GM12878 (cell line): Measurements from ENCODE around the gene TRIM40. TPM values are rescaled to one million over a fixed set of nuclear protein-coding genes. Genes with fewer than 3 reads are reported as not detected.
"Not testable (repeated sequence)": the region's sequence is repeated elsewhere in the genome, so short reads cannot be mapped to it uniquely, and the experiment has no call there.

Experiments used
- ATAC-seq: fragments of 200-7000 bp; cut with Tn5 transposase; 3 replicates; pipeline ENCODE4 v1.9.1; 2020; ENCODE audit warnings: mild to moderate bottlenecking, moderate library complexity
- BruUV-seq: library from RNA; stranded (reverse); fragments of 400-500 nt; replicated peaks from 2 replicates; lab custom pipeline; 2021; lab: Mats Ljungman, UMichigan
- CTCF ChIA-PET: fragments of 300-600 bp; sonication (Branson Sonifier 250); formaldehyde crosslinking; extraction: SDS; loops from one replicate; lab custom pipeline; 2021; ENCODE audit warnings: inconsistent platforms; lab: Yijun Ruan, JAX
- POLR2A ChIA-PET: fragments of 350-600 bp; formaldehyde crosslinking; extraction: SDS; loops from one replicate; lab custom pipeline; 2021; ENCODE audit warnings: inconsistent platforms; lab: Charles Lee
- RAD21 ChIA-PET: fragments of 300-600 bp; sonication (Branson Sonifier 250); formaldehyde crosslinking; loops from one replicate; lab custom pipeline; 2023; ENCODE audit warnings: antibody characterized with exemption; ENCODE audit not compliant: unreplicated experiment; lab: Charles Lee
- SMC1A ChIA-PET: fragments of 300-600 bp; sonication (Branson Sonifier 250); formaldehyde crosslinking; loops from one replicate; lab custom pipeline; 2023; ENCODE audit not compliant: unreplicated experiment, uncharacterized antibody; lab: Charles Lee
- DNase-seq: peaks from one replicate; pipeline ENCODE4 v3.0.0-alpha.2; 2011; ENCODE audit warnings: low read depth, low spot score
- FAIRE-seq: peaks from 3 replicates; lab custom pipeline; 2011; peaks lifted over from hg19 to GRCh38; lab: Jason Lieb, UNC
- H2AFZ ChIP-seq: 2 replicates; pipeline ENCODE4 v1.6.0; 2011; ENCODE audit warnings: low read depth, low read length, control low read depth; ENCODE audit not compliant: control insufficient read depth
- H3K27ac ChIP-seq: 2 replicates; pipeline ENCODE4 v1.5.1; 2011; ENCODE audit warnings: control low read depth; ENCODE audit not compliant: control insufficient read depth, insufficient read depth
- H3K27me3 ChIP-seq, 2 experiments: replicated peaks in 1 of 2; 2 replicates each; pipeline versions ENCODE4 v1.6.0 to v1.6.1; 2011; ENCODE audit warnings: low read length in 1 of 2; ENCODE audit not compliant: control insufficient read depth in 2 of 2, insufficient read depth in 2 of 2
- H3K36me3 ChIP-seq, 2 experiments: 2 replicates each; pipeline ENCODE4 v1.5.1; 2011; ENCODE audit warnings: low read length in 1 of 2; ENCODE audit not compliant: control insufficient read depth in 2 of 2, insufficient read depth in 2 of 2
- H3K4me1 ChIP-seq: 2 replicates; pipeline ENCODE4 v1.6.1; 2011; ENCODE audit warnings: mild to moderate bottlenecking, low read length, moderate library complexity, mixed read lengths; ENCODE audit not compliant: control insufficient read depth, insufficient read depth
- H3K4me2 ChIP-seq: 2 replicates; pipeline ENCODE4 v1.6.0; 2011; ENCODE audit warnings: control low read depth; ENCODE audit not compliant: control insufficient read depth, insufficient read depth
- H3K4me3 ChIP-seq: fragments of 200-600 bp; sonication (generic); 2 replicates; pipeline ENCODE4 v1.5.1; 2016
- H3K79me2 ChIP-seq: 2 replicates; pipeline ENCODE4 v1.6.0; 2011; ENCODE audit warnings: low read length; ENCODE audit not compliant: control insufficient read depth, insufficient read depth
- H3K9ac ChIP-seq: 2 replicates; pipeline ENCODE4 v1.8.0; 2011; ENCODE audit warnings: low read length, control low read depth, mixed read lengths; ENCODE audit not compliant: control insufficient read depth, insufficient read depth
- H3K9me3 ChIP-seq: replicated peaks from 3 replicates; pipeline ENCODE4 v1.5.1; 2011; ENCODE audit warnings: mild to moderate bottlenecking, low read length; ENCODE audit not compliant: control insufficient read depth, insufficient read depth
- H4K20me1 ChIP-seq: 2 replicates; pipeline ENCODE4 v1.6.0; 2011; ENCODE audit not compliant: control insufficient read depth, insufficient read depth
- BHLHE40 ChIP-seq, 2 experiments: fragments of 450-650 bp in 1 of 2; IDR thresholded peaks; 2 replicates each; pipeline ENCODE4 v1.6.1; 2011 to 2017; ENCODE audit warnings: low read depth in 2 of 2, borderline replicate concordance in 1 of 2, improper control_type of control experiment in 1 of 2, low read length in 1 of 2, mild to moderate bottlenecking in 1 of 2
- CBFB ChIP-seq: IDR thresholded peaks from 2 replicates; pipeline ENCODE4 v1.6.1; 2016; ENCODE audit warnings: antibody characterized with exemption, low read depth
- NR2F1 ChIP-seq: fragments of 450-650 bp; conservative IDR thresholded peaks from 2 replicates; pipeline ENCODE4 v1.6.1; 2017; ENCODE audit warnings: mild to moderate bottlenecking
- RUNX3 ChIP-seq: IDR thresholded peaks from 2 replicates; pipeline ENCODE4 v1.6.1; 2012; ENCODE audit warnings: low read length, inconsistent platforms
- SUZ12 ChIP-seq: fragments of 200-600 bp; sonication (generic); IDR thresholded peaks from one replicate; pipeline ENCODE4 v1.6.1; 2018; ENCODE audit warnings: antibody characterized with exemption, mild to moderate bottlenecking; ENCODE audit not compliant: unreplicated experiment
- WGBS: methylation state at CpG from one replicate; pipeline ENCODE4 v1.1.6; 2016; ENCODE audit warnings: low lambda C conversion rate; ENCODE audit not compliant: insufficient replicate concordance, insufficient coverage; ENCODE audit errors: missing lambda C conversion rate; 5-methylcytosine and 5-hydroxymethylcytosine counted together
- in situ Hi-C: fragments of 300-500 bp; cut with MboI; formaldehyde crosslinking; loops from 9 replicates; pipeline ENCODE4 v1.14.3; 2018; ENCODE audit warnings: mixed read lengths
- intact Hi-C: fragments of 100-400 bp; cut with micrococcal nuclease; formaldehyde crosslinking; loops from one replicate; pipeline ENCODE4 v1.14.2; 2022; ENCODE audit not compliant: unreplicated experiment
- polyA plus RNA-seq, 11 experiments: library from polyadenylated mRNA; depleted of rRNA in 4 of 11; unstranded in 6 of 11; stranded (reverse) in 5 of 11; fragments of >200 nt; fragmentation: Nextera tagmentation in 4 of 11; fragmentation: Illumina TruSeq in 1 of 11; extraction: Ambion mirVana in 4 of 11; extraction: Trizol in 1 of 11; gene quantifications; 1 replicate in 1 of 11; 2 replicates in 10 of 11; pipeline versions ENCODE4 v1.2.1 to v1.2.3, GENCODE V29; 2011 to 2016; ENCODE audit warnings: inconsistent platforms in 2 of 11, missing spikeins in 2 of 11, low read depth in 1 of 11
- total RNA-seq, 4 experiments: library from RNA; depleted of rRNA in 3 of 4; stranded (reverse); fragments of >200 nt in 3 of 4; fragmentation: Illumina TruSeq in 1 of 4; extraction: Trizol in 1 of 4; gene quantifications; 2 replicates each; pipeline versions ENCODE4 v1.2.1 to v1.2.3, GENCODE V29; 2013 to 2021

Gene TRIM40
- total and polyA plus RNA-seq, 10 of the 15 experiments (the other 5 are each of a cell fraction or from before 2014, with no cell fraction given), result not detected

DNA sequence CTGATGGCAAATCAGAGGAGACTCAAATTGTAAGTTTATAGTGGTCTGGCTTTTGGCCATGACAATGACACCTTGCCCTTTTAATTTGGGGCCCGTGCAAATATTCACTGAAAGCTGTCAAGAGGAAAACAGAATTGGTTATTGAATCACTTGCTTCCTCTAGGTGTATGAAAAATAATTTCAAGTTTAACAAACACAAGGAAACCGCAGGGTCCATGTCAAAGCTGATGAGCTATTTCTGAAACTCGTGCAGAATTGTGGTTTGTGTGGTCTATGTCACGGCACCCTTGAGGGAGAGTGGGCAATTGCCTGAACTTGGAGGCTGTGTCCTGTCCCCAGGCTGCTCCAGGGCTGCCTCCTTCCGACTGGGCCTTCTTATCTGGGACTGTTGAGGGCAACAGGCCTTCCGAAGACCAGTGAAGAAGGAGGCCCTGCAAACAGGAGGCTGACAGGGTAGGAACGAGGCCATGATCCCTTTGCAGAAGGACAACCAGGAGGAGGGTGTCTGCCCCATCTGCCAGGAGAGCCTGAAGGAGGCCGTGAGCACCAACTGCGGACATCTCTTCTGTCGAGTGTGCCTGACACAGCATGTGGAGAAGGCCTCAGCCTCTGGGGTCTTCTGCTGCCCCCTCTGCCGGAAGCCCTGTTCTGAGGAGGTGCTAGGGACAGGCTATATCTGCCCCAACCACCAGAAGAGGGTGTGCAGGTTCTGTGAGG, 788 bp downstream of the TRIM40 start:
- Histone ChIP-seq H3K79me2 (no peaks in the 10 kb centered on the region), H3K4me3 (no peak overlapping the region), H3K4me1 (peaks cover 2% of the 10 kb centered on the region; the same call in 1 of the 2 replicates), H4K20me1 (no peaks in the 10 kb centered on the region), H3K9ac (no peak overlapping the region), H3K36me3 (no peaks in the 10 kb centered on the region), H3K27me3 (peaks cover 0 to 5% of the 10 kb centered on the region in 2 experiments; a peak in 2 of 4 replicates), H2AFZ (no peak overlapping the region), H3K4me2 (no peak overlapping the region), H3K9me3 (no peaks in the 10 kb centered on the region), H3K27ac (no peak overlapping the region)
- peak; percentile 79 for ATAC-seq
- POLR2A ChIA-PET, result no interaction called here
- RAD21 ChIA-PET, result interaction anchor here (8.5 kb wide), 1 partner anchor 31 kb away, joined by 333 read pairs; no protein-coding TSS in a partner anchor
- no TSS peak for BruUV-seq
- in situ Hi-C loops, result no loop called here
- intact Hi-C loops, result no loop called here
- peak; percentile 93 for TF ChIP-seq RUNX3
- no peak for TF ChIP-seq SUZ12
- 0 out of 2 replicates have a peak, but pooled peaks have one; percentile 25 for TF ChIP-seq CBFB
- TF ChIP-seq BHLHE40 (IDR thresholded peaks at IDR 0.05; ENCODE audit: borderline replicate concordance in 1 of 2, low read depth in 2 of 2, low read length in 1 of 2), result peak; percentile 76 to 85
- peak; percentile 64 for TF ChIP-seq NR2F1
- no peak for DNase-seq
- CTCF ChIA-PET, result interaction anchor here (0.6 to 8.5 kb wide), 2 partner anchors 33 to 98 kb away, joined by 3 to 561 read pairs; no protein-coding TSS in a partner anchor
- WGBS, result 38% methylated on average over 11 of the region's 11 CpGs
- peak; percentile 31 for FAIRE-seq
- SMC1A ChIA-PET, result interaction anchor here (1.1 to 18.7 kb wide), 4 partner anchors 9 to 31 kb away, joined by 3 to 647 read pairs (median 4); partner anchors contain the start of gene TRIM31

- DNase-seq, BruUV-seq, FAIRE-seq, H3K4me3 ChIP-seq, intact Hi-C loops, H2AFZ ChIP-seq, H3K9ac ChIP-seq, H3K79me2 ChIP-seq, ATAC-seq, H3K27ac ChIP-seq, H3K36me3 ChIP-seq, POLR2A ChIA-PET, H3K27me3 ChIP-seq, H3K4me1 ChIP-seq, H3K9me3 ChIP-seq, H3K4me2 ChIP-seq, RAD21 ChIA-PET, H4K20me1 ChIP-seq, in situ Hi-C loops: not testable (repeated sequence)
- SMC1A ChIA-PET, result interaction anchor here (1.2 kb wide), 1 partner anchor 9 kb away, joined by 4 read pairs; no protein-coding TSS in a partner anchor
- CTCF ChIA-PET, result interaction anchor here (1.2 kb wide), 1 partner anchor 9 kb away, joined by 4 read pairs; no protein-coding TSS in a partner anchor
- 39% methylated on average over 8 of the region's 8 CpGs for WGBS
Measured at GRCh38 chr6:30140240-30140639, 4.3 kb downstream of the TRIM40 start.
